HAP-1 (cell line): ENCODE data around the gene FDX2.
A peak's percentile ranks its signal among the peaks of the same experiment; 100 is the strongest.

Experiments used
- DNase-seq, 2 experiments: peaks; one replicate each; pipeline ENCODE4 v3.0.0-alpha.2; 2016 to 2020; ENCODE audit warnings: low spot score in 2 of 2
- H3K27me3 ChIP-seq: fragments of 250-450 bp; sonication (Bioruptor Pico); 2 replicates; pipeline ENCODE4 v1.5.1; 2020; ENCODE audit warnings: low read depth, mild to moderate bottlenecking, moderate library complexity
- H3K36me3 ChIP-seq: fragments of 250-450 bp; sonication (Bioruptor Pico); replicated peaks from 2 replicates; pipeline ENCODE4 v1.5.1; 2020; ENCODE audit warnings: mild to moderate bottlenecking
- H3K4me1 ChIP-seq: fragments of 250-450 bp; sonication (Bioruptor Pico); 2 replicates; pipeline ENCODE4 v1.5.1; 2020; ENCODE audit warnings: mild to moderate bottlenecking
- H3K4me3 ChIP-seq: fragments of 250-450 bp; sonication (Bioruptor Pico); 2 replicates; pipeline ENCODE4 v1.5.1; 2020; ENCODE audit warnings: mild to moderate bottlenecking, moderate library complexity
- H3K9me3 ChIP-seq: fragments of 250-450 bp; sonication (Bioruptor Pico); 2 replicates; pipeline ENCODE4 v1.5.1; 2020; ENCODE audit warnings: mild to moderate bottlenecking, moderate library complexity
- in situ Hi-C: fragments of 300-500 bp; cut with MboI; formaldehyde crosslinking; loops from 3 replicates; pipeline ENCODE4 v1.14.3; 2020; ENCODE audit warnings: low sequenced_read_pairs, inconsistent platforms, mixed read lengths

FDX2 gene

DNA sequence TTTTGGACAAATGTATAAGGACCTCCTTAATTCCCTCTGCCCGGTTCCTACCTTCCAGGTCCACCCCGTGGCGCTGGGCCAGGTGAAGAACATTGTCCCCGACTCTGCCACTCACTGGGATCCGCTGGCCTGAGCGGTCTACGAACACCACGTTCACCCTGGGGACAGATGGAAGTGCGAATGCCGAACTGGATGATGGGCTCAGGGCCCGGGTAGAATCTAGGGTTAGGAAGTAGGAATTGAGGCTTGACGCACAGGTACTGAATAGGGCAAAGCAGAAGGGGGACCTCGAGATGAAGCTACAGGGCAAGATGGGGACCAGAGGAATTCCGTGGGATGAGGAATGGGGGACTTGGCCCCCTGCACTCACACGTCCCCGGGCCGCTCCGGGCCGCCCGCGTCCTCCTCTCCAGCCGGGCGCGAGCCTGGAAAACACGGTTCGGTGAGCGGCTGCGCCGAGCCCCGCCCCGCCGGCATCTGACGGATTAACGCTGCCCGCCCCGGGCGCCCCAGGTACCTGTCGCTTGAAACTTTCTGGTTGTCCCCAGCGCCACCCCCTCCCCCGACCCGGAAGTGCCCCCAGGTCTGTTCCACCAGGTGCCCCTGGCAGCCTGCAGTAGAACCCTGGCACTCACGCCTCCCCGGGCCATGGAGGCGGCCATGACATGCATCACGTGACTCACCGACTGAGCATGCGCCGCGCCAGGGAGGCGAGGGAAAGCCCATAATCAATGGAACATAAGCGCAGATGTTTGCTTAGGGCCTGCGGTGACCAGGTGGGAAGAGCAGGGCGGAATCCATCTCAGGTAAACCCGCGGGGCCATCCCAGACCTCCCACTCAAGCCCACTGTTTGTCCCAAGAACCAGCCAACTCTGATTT lies at the start of gene FDX2:
Gene FDX2, minus strand, starts transcription at position 681 of the 880 bp plus-strand sequence. Its CDS starts 19 bp downstream, at position 662.
- Histone ChIP-seq H3K4me3 (peak within 1 kb of the TSS; percentile 75), H3K27me3 (no peaks in the 10 kb centered on the region), H3K4me1 (peaks cover 5% of the 10 kb centered on the region; the same call in 1 of the 2 replicates), H3K36me3 (peaks cover 31% of the 10 kb centered on the region), H3K9me3 (no peaks in the 10 kb centered on the region)
- DNase-seq: peak; percentile 81 to 94
- in situ Hi-C loops: no loop called here

DNA sequence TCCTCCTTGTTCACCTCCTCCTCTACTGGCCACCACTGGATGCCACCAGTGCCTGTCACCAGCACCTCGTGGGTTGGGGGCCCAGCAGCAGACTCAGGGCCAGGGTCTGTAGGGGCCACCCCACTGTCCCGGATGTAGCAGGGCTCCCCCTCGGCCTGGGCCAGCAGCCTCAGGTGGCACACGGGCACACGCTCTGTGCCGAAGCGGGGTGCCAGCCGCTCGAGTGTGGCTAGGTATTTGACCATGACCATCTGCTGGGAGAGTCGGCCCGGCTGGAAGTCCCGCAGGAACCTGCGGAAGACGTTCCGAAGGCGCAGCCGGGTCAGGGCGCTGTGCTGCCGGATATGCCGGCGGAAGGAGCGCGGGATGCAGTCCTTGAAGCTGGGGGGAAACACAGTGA lies 49.7 kb upstream of the FDX2 start:
- no peak for DNase-seq
- Histone ChIP-seq H3K36me3 (peaks cover 26% of the 10 kb centered on the region), H3K4me3 (no peak overlapping the region), H3K4me1 (no peaks in the 10 kb centered on the region), H3K27me3 (no peaks in the 10 kb centered on the region), H3K9me3 (no peaks in the 10 kb centered on the region)
- in situ Hi-C loops: no loop called here

DNA sequence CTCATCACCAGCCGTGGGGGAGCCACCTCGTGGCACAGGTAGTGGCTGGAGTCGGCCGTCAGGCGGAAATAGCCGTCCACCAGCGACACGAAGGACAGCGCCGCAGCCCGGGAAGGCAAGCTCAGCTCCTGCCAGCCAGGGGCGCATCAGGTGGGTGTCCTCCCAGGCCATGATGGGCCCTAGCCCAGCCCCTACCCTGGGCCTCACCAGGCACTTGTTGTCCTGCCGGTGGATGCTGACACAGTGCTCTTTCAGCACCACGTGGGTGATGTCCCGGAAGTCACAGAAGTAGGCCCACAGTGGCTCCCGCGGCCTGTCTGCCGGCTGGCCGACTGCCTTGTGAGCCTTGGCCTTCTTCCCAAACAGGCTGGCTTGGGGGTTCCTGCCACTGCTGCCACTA lies 48.8 kb upstream of the FDX2 start:
- DNase-seq: no peak
- no peaks in the 10 kb centered on the region for H3K9me3 ChIP-seq
- in situ Hi-C loops: no loop called here
- H3K36me3 ChIP-seq: peaks cover 26% of the 10 kb centered on the region
- H3K27me3 ChIP-seq: no peaks in the 10 kb centered on the region
- no peaks in the 10 kb centered on the region for H3K4me1 ChIP-seq
- H3K4me3 ChIP-seq: no peak overlapping the region

DNA sequence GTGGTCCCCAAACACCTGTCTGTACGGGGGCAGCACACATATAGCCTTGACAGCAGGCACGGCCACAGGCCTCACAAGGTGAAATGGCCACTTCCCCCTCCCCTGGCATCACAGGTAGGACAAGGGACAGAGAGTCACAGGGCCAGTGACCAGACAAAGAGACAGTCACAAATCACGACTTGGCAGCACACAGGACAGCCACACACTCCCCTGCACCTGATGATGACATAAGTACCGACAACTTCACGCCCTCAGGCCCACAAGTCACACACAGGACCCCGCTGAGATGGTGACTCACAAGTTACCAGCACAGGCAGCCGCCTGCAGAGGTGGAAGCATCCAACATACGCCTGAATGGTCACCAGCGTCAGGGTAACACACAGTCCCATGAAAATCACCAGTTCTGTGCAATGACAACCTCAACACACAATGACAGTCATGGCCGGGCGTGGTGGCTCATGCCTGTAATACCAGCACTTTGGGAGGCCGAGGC lies 48.0 kb upstream of the FDX2 start:
- Histone ChIP-seq H3K27me3 (no peaks in the 10 kb centered on the region), H3K9me3 (no peaks in the 10 kb centered on the region), H3K4me1 (no peaks in the 10 kb centered on the region), H3K36me3 (peaks cover 26% of the 10 kb centered on the region), H3K4me3 (no peak overlapping the region)
- no peak for DNase-seq
- in situ Hi-C loops: no loop called here

DNA sequence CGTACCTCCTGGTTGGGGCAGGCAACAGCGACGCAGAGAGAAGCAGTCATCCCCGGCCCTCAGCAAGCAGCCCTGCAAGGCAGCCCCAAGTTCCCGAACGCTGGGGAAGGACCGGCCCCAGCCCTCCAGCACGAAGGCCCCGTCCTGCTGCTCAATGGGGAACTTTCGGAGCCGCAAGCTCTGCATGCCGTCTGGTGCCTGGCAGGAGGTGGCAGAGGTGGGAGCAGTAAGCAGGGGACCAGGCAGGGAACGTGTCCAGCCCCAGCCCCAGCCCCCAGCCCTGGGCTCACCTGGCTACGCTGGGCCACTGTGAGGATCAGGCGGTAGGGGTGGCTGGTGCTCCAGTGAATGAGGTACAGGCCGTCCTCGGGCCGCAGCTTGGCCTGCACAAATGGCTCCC lies 46.4 kb upstream of the FDX2 start:
- no peak overlapping the region for H3K4me3 ChIP-seq
- in situ Hi-C loops: no loop called here
- H3K27me3 ChIP-seq: no peaks in the 10 kb centered on the region
- no peak for DNase-seq
- peaks cover 27% of the 10 kb centered on the region for H3K36me3 ChIP-seq
- no peaks in the 10 kb centered on the region for H3K9me3 ChIP-seq
- H3K4me1 ChIP-seq: no peaks in the 10 kb centered on the region

DNA sequence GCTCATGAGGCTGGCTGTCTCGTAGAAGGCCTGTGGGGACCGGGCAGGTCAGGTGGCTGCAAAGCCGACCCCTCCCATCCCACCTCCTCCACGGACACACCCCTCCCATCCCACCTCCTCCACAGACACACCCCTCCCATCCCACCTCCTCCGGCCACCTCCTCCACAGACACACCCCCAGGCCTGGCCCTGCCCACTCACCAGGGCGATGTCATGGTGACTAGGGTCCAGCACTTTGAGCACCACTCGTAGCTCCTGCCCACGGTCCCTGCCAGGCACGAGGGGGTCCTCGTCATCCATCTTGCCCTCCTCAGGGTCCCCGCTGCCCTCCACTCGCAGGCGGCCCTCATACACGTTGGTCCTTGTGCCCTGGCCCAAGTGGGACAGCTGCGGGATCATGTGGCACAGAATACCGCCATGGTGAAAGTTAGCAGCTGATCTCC lies 45.8 kb upstream of the FDX2 start:
- H3K4me1 ChIP-seq: no peaks in the 10 kb centered on the region
- DNase-seq: no peak
- in situ Hi-C loops: no loop called here
- H3K36me3 ChIP-seq: peaks cover 24% of the 10 kb centered on the region
- no peaks in the 10 kb centered on the region for H3K27me3 ChIP-seq
- no peak overlapping the region for H3K4me3 ChIP-seq
- no peaks in the 10 kb centered on the region for H3K9me3 ChIP-seq

DNA sequence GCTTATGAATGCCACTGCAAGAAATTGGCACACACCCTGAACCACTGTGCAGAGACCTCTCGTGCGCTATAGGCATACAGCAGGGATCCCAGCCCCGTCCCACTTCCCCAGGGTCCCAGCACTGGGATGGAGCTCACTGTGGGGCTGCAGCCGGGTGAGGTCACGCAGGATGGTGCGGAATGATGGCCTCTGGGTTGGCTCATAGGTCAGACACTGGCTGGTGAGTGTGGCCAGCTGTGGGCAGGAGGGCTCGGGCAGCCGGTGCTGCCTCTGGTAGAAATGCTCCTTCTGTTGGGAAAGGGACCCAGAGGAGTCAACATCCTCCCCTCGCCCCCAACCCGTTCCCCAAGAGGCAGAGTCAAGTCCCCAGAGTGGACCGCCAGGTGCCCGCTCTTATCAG lies 40.6 kb upstream of the FDX2 start:
- Histone ChIP-seq H3K27me3 (no peaks in the 10 kb centered on the region), H3K4me1 (no peaks in the 10 kb centered on the region), H3K9me3 (no peaks in the 10 kb centered on the region), H3K36me3 (peaks cover 27% of the 10 kb centered on the region), H3K4me3 (no peak overlapping the region)
- in situ Hi-C loops: no loop called here
- DNase-seq: no peak

DNA sequence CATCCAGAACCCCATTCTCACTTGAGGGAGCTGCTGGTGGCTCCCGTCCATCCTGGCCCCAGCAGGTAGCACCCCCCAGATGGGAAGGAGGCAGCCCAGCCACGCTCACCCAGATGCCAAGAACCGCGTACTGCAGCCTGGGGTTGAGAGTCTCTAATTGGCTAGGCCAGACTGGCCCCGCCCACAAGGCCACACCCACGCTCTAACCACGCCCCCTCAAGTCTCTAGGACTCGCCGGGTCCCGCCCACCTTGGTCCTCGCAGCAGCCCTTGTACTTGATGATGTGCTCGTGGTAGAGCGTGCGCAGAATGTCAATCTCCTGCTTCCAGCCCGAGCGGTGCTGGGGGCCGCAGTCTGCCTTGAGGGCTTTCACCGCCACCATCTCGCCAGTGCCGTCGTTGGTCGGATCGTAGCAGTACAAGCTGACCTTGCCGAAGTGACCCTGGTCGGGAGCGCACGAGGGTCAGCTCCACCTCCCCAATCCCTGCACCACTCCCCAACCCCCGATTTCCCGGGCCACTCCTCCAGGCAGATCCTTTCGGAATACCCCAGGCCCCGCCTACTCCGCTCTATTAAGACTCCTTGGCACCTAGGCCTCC lies 38.1 kb upstream of the FDX2 start:
- Histone ChIP-seq H3K36me3 (peaks cover 35% of the 10 kb centered on the region), H3K4me1 (no peaks in the 10 kb centered on the region), H3K27me3 (no peaks in the 10 kb centered on the region), H3K4me3 (no peak overlapping the region), H3K9me3 (no peaks in the 10 kb centered on the region)
- peak in 1 of 2 experiments; percentile 71 for DNase-seq
- in situ Hi-C loops: no loop called here

DNA sequence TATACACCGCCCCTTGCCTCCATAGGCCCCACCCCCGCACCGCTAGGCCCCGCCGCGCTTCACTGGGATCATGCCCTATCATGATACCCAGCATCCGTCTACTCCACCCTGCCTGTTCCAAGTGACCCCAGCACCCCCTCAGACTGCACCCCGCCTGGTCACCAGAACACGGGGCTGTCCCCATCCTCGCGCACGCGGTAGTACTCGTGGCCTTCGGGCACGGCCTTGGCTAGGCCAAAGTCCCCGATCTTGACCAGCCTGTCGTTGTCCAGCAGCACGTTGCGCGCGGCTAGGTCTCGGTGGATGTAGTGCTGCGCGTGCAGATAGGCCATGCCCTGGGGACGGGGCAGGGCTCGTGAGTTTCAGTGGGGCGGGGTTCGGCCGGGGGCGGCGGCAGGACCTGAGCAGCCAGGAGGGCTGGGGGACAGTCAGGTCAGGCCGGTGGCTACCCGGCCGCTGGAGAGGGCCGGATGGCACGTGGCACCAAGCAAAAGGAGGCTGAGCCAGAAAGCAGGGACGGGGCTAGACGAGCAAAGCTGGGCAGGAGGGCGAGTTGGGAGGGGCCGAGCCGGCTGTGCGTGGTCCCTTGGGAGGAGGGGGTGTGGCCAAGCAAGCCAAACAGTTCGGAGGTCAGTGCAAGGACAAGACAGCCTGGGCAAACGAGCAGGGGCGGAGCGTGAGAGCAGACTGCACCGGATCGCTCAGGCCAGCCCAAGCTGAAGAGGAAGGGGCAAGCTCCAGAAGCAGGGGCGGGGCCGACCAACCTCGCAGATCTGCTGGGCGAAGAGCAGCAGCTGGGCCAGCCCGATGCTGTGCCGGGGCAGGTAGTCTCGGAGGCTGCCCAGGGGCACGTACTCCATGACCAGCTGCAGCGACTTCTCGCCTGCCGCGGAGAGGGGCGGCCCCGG lies 37.2 kb upstream of the FDX2 start:
- peaks cover 29% of the 10 kb centered on the region for H3K36me3 ChIP-seq
- H3K9me3 ChIP-seq: no peaks in the 10 kb centered on the region
- H3K4me3 ChIP-seq: no peak overlapping the region
- in situ Hi-C loops: no loop called here
- peak in 1 of 2 experiments; percentile 40 for DNase-seq
- H3K27me3 ChIP-seq: no peaks in the 10 kb centered on the region
- no peaks in the 10 kb centered on the region for H3K4me1 ChIP-seq

DNA sequence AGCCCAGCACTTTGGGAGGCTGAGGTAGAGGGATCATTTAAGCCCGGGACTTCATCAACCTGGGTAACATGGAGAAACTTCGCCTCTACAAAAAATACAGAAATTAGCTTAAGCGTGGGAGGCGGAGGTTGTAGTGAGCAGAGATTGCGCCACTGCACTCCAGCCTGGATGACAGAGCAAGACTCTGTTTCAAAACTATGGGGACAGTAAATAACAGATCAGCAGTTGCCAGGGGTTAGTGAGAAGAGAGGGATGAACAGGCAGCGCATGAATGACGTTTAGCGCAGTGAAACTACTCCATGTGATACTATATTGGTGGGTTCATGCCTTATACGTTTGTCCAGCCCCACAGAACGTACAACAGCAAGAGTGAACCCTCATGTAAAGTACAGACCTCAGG lies 30.7 kb upstream of the FDX2 start:
- no peaks in the 10 kb centered on the region for H3K4me1 ChIP-seq
- H3K9me3 ChIP-seq: no peaks in the 10 kb centered on the region
- DNase-seq: no peak
- no peak overlapping the region for H3K4me3 ChIP-seq
- in situ Hi-C loops: no loop called here
- peaks cover 8% of the 10 kb centered on the region for H3K36me3 ChIP-seq
- no peaks in the 10 kb centered on the region for H3K27me3 ChIP-seq

DNA sequence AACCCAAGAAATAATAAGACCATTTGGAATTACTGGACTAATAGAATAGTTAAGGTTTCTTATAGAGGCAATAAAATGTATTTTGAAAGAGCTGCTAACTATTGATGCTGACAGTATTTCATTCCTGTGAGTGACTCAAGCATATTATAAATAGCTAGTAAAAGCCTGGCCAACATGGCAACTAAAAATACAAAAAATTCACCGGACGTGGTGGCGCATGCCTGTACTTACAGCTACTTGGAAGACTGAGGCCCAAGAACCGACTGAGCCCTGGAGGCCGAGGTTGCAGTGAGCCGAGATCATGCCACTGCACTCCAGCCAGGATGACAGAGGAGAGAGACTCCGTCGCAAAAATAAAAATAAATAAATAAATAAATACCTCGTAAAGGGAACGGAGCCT lies 29.0 kb upstream of the FDX2 start:
- Histone ChIP-seq H3K27me3 (no peaks in the 10 kb centered on the region), H3K36me3 (no peaks in the 10 kb centered on the region), H3K9me3 (no peaks in the 10 kb centered on the region), H3K4me3 (no peak overlapping the region), H3K4me1 (no peaks in the 10 kb centered on the region)
- DNase-seq: no peak
- in situ Hi-C loops: no loop called here

DNA sequence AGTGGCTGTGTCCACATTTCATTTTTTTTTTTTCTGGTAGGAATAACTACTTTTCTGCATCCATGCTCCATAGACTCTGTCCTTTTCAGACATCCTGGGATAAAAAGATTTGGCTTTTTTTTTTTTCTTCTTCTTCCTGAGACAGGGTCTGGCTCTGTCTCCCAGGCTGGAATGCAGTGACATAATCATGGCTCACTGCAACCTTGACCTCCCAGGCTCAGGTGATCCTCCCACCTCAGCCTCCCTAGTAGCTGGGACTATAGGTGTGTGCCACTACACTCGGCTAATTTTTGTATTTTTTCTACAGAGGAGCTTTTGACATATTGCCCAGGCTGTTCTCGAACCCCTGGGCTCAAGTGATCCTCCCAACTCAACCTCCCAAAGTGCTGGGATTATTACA lies 27.7 kb upstream of the FDX2 start:
- Histone ChIP-seq H3K4me1 (no peaks in the 10 kb centered on the region), H3K27me3 (no peaks in the 10 kb centered on the region), H3K9me3 (no peaks in the 10 kb centered on the region), H3K36me3 (no peaks in the 10 kb centered on the region), H3K4me3 (no peak overlapping the region)
- no peak for DNase-seq
- in situ Hi-C loops: no loop called here

DNA sequence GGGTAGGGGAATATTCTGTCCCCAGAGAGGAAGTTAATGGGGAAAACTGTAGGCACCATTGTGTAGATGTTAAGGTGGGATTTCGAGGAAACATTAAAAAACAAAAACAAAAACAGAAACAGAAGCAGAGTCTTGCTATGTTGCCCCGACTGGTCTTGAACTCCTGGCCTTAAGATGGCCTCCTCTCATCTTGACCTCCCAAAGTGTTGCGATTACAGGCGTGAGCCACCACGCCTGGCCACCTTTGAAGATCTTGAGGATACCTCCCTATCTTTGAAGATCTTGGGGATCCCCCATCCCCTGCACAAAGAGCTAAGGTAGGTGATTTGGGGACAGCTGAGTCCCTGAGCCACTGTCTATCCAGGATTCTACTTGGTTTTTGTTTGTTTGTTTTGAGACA lies 24.2 kb upstream of the FDX2 start:
- Histone ChIP-seq H3K36me3 (no peaks in the 10 kb centered on the region), H3K27me3 (no peaks in the 10 kb centered on the region), H3K4me3 (no peak overlapping the region), H3K4me1 (no peaks in the 10 kb centered on the region), H3K9me3 (no peaks in the 10 kb centered on the region)
- in situ Hi-C loops: no loop called here
- no peak for DNase-seq
